ENCODE measurements around the gene CASP3.
"Not testable (repeated sequence)": the region's sequence is repeated elsewhere in the genome, so short reads cannot be mapped to it uniquely, and the experiment has no call there.

CASP3 gene

GRCh38 chr4:184598753-184599491 lies 50.3 kb downstream of the CASP3 start:
- DNase-seq (ENCODE audit: low spot score): no peak

DNA sequence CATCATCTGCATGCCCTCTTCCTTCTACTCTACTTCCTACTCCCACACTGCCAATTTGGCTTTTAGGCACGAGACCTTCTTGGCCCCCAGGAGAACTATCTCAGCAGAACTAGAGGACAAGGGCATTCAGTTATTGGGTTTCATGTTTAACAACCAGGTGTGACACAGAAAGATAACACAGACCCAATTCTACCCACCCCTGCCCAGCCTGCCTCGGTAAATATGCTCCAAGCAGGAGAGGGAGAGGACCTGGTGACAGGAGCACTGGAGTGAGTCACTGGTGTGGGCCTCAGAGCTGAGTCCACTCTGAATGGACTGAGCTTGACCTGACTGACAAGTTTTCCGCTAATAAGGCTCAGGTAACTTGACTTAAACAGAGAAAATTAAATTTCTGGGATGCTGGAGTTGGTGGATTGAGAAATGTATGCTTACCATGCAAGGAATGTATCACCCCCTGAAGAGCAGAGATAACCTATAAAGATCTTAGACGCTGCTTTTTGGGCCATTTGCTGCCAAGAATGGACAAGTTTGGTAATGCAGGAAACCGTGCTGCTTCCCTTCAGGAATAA lies 52.5 kb downstream of the CASP3 start:
- no peak for DNase-seq (ENCODE audit: low spot score)
- TF ChIP-seq CTCF (IDR thresholded peaks at IDR 0.05; ENCODE audit: extremely low read depth, missing control alignments): no peak

More at GRCh38 chr4:184598753-184599491, 50.3 kb downstream of the CASP3 start:
- TF ChIP-seq CTCF (IDR thresholded peaks at IDR 0.05; ENCODE audit: extremely low read depth, missing control alignments): no peak

DNA sequence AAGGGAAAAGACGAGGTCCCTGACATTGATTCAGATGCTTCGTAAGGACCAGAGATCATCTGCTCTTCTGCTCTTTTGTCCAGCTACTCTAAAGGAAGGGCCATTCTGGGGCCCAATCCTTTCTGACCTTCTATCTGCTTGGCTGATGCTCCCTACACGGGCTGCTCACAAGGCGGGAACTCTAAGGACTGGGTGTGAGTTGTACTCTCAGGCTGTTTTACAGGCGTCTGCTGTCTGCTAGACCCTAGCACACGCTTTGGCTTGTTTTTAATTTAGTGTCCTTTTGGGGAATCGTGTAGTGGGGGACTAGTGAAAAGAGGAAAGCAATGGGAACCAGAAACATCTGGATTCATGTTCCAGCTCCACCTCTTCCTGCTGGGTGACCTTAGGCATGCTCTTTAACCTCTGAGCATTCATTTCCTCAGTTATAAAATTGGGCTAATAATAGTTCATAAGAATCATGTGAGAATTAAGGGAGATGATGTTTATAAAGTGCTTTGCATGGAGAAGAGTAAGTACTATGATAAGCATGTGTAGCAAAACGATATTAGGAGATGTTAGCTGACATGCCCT lies 53.1 kb downstream of the CASP3 start:
- DNase-seq (ENCODE audit: low spot score): no peak
- TF ChIP-seq CTCF (IDR thresholded peaks at IDR 0.05; ENCODE audit: extremely low read depth, missing control alignments): no peak

DNA sequence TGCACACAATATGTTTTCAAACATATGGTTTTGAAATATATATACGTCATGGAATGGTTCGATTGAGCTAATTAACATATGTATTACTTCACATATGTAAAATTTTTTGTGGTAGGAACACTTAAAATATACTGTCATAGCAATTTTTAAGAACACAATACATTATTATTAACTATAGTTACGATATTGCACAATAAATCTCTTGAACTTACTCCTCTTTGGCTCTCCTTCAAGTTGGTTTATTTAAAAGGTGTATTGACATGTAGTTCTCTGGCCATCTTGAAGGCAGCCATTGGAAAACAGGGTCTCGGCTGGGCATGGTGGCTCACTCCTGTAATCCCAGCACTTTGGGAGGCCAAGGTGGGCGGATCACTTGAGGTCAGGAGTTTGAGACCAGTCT lies 53.8 kb downstream of the CASP3 start:
- DNase-seq (ENCODE audit: low spot score): no peak
- no peak for TF ChIP-seq CTCF (IDR thresholded peaks at IDR 0.05; ENCODE audit: extremely low read depth, missing control alignments)

DNA sequence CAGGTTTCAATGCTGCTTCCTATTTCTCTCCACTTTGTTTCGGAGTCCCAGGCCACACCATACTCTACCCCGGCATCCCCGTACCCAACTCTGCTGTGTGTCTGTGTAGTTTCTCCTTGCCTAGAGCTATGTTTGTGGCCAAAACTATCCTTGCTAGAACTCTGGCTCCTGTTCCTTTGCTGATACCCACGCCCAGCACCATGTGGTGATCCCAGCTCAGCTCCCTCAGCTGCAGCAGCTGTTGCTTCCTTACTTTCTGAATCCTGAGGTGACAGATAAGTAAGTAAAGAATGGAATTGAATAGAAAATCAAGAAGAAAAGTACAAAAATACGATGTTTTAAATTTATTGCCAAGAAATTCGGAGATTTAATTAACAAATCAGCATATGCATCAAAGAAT lies 55.8 kb downstream of the CASP3 start:
- no peak for TF ChIP-seq CTCF (IDR thresholded peaks at IDR 0.05; ENCODE audit: extremely low read depth, missing control alignments)
- DNase-seq (ENCODE audit: low spot score): no peak

- not testable (repeated sequence) for DNase-seq (ENCODE audit: low spot score)
Observed at GRCh38 chr4:184591747-184592270, 57.4 kb downstream of the CASP3 start.

DNA sequence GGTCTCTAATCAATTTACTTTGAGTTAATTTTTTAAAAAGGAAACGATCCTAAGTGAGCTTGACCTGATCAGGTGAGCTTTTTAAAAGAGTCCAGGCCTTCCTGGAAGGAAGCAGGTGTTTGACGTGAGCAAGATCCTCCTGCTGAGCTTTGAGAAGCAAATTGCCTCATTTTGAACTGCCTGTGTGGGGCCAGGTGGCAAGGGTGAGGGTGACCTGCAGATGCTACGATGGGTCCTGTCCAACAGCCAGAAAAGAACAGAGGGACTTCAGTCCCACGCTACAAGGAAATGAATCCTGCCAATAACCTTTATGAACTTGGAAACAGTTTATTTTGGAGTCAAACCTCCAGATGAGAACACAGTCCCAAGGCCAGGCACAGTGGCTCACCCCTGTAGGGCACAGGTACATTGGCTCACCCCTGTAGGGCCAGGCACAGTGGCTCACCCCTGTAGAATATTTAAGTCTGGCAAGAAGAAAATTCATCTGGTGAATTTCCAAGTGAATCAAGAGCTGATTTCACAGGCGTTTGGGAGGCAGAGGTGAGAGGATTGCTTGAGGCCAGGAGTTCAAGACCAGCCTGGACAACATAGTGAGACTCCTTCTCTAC lies 58.1 kb downstream of the CASP3 start:
- TF ChIP-seq CTCF (IDR thresholded peaks at IDR 0.05; ENCODE audit: extremely low read depth, missing control alignments): no peak
- no peak for DNase-seq (ENCODE audit: low spot score)
